ENCODE results near the gene THSD4. TPM values are rescaled to one million over a fixed set of nuclear protein-coding genes. Genes with fewer than 3 reads are reported as not detected.

THSD4 gene
- total and polyA plus RNA-seq, 2 donors (not counting 1 experiment from before 2014, with no cell fraction given), result 43.1 to 95.5 TPM

- Histone ChIP-seq H3K4me2 (ENCODE audit: extremely low read depth, insufficient read depth, low read length) (no peak overlapping the region), H3K79me2 (ENCODE audit: control insufficient read depth, insufficient read depth, low read length) (no peaks in the 10 kb centered on the region), H3K36me3 (ENCODE audit: control insufficient read depth, insufficient read depth, low read length) (no peaks in the 10 kb centered on the region), H3K9me3 (ENCODE audit: control insufficient read depth, insufficient read depth, low read depth, low read length) (no peaks in the 10 kb centered on the region), H2AFZ (ENCODE audit: low read length) (no peak overlapping the region), H3K4me3 (replicated peaks in 1 of 4; ENCODE audit: control extremely low read depth in 1 of 4, insufficient read depth in 1 of 4, low read depth in 3 of 4, low read length in 4 of 4) (no peak overlapping the region), H4K20me1 (ENCODE audit: control insufficient read depth, extremely low read depth, insufficient read depth, low read length) (no peaks in the 10 kb centered on the region), H3K27ac (ENCODE audit: insufficient read depth, low read length) (no peak overlapping the region), H3K27me3 (ENCODE audit: control insufficient read depth, insufficient read depth, low read length) (no peaks in the 10 kb centered on the region), H3K9ac (ENCODE audit: insufficient read depth, low read length) (no peak overlapping the region), H3K4me1 (ENCODE audit: control insufficient read depth, extremely low read depth, insufficient read depth, low read length) (no peaks in the 10 kb centered on the region)
- no peak for TF ChIP-seq CTCF (conservative IDR thresholded peaks at IDR 0.05 in 1 of 2, IDR thresholded peaks at IDR 0.05 in 1 of 2; ENCODE audit: low read depth in 1 of 2, low read length in 2 of 2)
- no peak for TF ChIP-seq EZH2 (IDR thresholded peaks at IDR 0.05; ENCODE audit: low read length, missing control alignments)
- no peak for DNase-seq (ENCODE audit: low read depth in 2 of 2)
These were observed 346.5 kb downstream of the THSD4 start for GRCh38 chr15:71461748-71462147.

DNA sequence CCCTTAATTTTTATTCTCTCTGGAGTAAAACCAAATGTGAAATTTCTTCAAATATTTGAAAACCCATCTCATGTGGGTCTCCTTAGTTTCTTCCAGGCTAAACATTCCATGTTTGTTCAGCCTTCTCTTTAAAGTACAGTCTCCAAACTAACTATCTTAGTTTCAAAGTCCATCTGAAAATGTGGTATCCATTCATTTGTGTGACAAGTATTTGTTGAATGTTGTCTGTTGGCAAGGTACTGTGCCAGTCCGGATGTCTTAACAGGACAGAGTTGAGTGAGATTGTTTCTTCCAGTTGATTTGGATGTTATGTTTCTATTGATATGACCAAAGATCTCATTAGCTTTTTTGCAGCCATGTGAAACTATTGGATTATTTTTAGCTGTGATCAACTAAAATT, 347.4 kb downstream of the THSD4 start:
- Histone ChIP-seq H3K9me3 (ENCODE audit: control insufficient read depth, insufficient read depth, low read depth, low read length) (no peaks in the 10 kb centered on the region), H4K20me1 (ENCODE audit: control insufficient read depth, extremely low read depth, insufficient read depth, low read length) (no peaks in the 10 kb centered on the region), H3K9ac (ENCODE audit: insufficient read depth, low read length) (no peak overlapping the region), H3K79me2 (ENCODE audit: control insufficient read depth, insufficient read depth, low read length) (no peaks in the 10 kb centered on the region), H3K27ac (ENCODE audit: insufficient read depth, low read length) (no peak overlapping the region), H3K4me1 (ENCODE audit: control insufficient read depth, extremely low read depth, insufficient read depth, low read length) (no peaks in the 10 kb centered on the region), H2AFZ (ENCODE audit: low read length) (no peak overlapping the region), H3K4me3 (replicated peaks in 1 of 4; ENCODE audit: control extremely low read depth in 1 of 4, insufficient read depth in 1 of 4, low read depth in 3 of 4, low read length in 4 of 4) (no peak overlapping the region), H3K4me2 (ENCODE audit: extremely low read depth, insufficient read depth, low read length) (no peak overlapping the region), H3K36me3 (ENCODE audit: control insufficient read depth, insufficient read depth, low read length) (no peaks in the 10 kb centered on the region), H3K27me3 (ENCODE audit: control insufficient read depth, insufficient read depth, low read length) (no peaks in the 10 kb centered on the region)
- TF ChIP-seq EZH2 (IDR thresholded peaks at IDR 0.05; ENCODE audit: low read length, missing control alignments) (no peak), CTCF (conservative IDR thresholded peaks at IDR 0.05 in 1 of 2, IDR thresholded peaks at IDR 0.05 in 1 of 2; ENCODE audit: low read depth in 1 of 2, low read length in 2 of 2) (no peak)
- DNase-seq (ENCODE audit: low read depth in 2 of 2), result no peak

DNA sequence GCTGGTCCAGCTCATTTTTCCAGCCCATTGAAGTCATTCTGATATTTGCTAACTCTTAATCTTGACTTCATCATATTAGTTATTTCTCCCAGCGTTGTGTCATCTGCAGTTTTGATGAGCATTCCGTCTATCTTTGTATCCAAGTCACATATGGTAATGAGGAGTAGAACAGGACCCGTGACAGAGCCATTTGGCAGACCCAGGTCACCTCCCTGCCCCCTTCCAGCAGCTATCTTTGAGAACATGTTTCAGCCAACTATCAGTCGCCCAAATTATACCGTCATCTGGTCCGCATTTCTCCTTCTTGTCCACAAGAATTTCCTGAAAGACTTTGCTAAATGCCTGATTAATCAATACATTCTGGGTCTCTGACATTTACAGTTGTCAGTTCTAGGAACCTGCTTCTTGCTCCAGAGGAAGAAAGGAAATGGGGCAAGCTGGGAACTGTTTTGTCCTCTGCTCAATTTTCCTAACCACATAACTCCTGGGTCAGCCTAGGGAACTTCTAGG, 347.9 kb downstream of the THSD4 start:
- H3K4me1 ChIP-seq (ENCODE audit: control insufficient read depth, extremely low read depth, insufficient read depth, low read length), result no peaks in the 10 kb centered on the region
- no peaks in the 10 kb centered on the region for H3K36me3 ChIP-seq (ENCODE audit: control insufficient read depth, insufficient read depth, low read length)
- no peak for DNase-seq (ENCODE audit: low read depth in 2 of 2)
- H2AFZ ChIP-seq (ENCODE audit: low read length), result no peak overlapping the region
- H3K9me3 ChIP-seq (ENCODE audit: control insufficient read depth, insufficient read depth, low read depth, low read length), result no peaks in the 10 kb centered on the region
- no peaks in the 10 kb centered on the region for H3K79me2 ChIP-seq (ENCODE audit: control insufficient read depth, insufficient read depth, low read length)
- H3K27me3 ChIP-seq (ENCODE audit: control insufficient read depth, insufficient read depth, low read length), result no peaks in the 10 kb centered on the region
- H3K9ac ChIP-seq (ENCODE audit: insufficient read depth, low read length), result no peak overlapping the region
- H3K4me3 ChIP-seq (replicated peaks in 1 of 4; ENCODE audit: control extremely low read depth in 1 of 4, insufficient read depth in 1 of 4, low read depth in 3 of 4, low read length in 4 of 4), result no peak overlapping the region
- no peak overlapping the region for H3K27ac ChIP-seq (ENCODE audit: insufficient read depth, low read length)
- no peaks in the 10 kb centered on the region for H4K20me1 ChIP-seq (ENCODE audit: control insufficient read depth, extremely low read depth, insufficient read depth, low read length)
- TF ChIP-seq CTCF (conservative IDR thresholded peaks at IDR 0.05 in 1 of 2, IDR thresholded peaks at IDR 0.05 in 1 of 2; ENCODE audit: low read depth in 1 of 2, low read length in 2 of 2), result no peak
- no peak for TF ChIP-seq EZH2 (IDR thresholded peaks at IDR 0.05; ENCODE audit: low read length, missing control alignments)
- no peak overlapping the region for H3K4me2 ChIP-seq (ENCODE audit: extremely low read depth, insufficient read depth, low read length)

Data from fibroblast of lung (primary cell).